Esophagus squamous epithelium (tissue), 5 donors: ENCODE data around the gene CRB2. TPM values are rescaled to one million over a fixed set of nuclear protein-coding genes. Genes with fewer than 3 reads are reported as not detected.
A peak's percentile ranks its signal among the peaks of the same experiment; 100 is the strongest.

Experiments
- DNase-seq: peaks from one replicate; lab custom pipeline; 2025; lab: John Stamatoyannopoulos, UW
- H3K27ac ChIP-seq, 4 donors: fragments of 200-600 bp; sonication (generic); one replicate each; pipeline ENCODE4 v1.5.1; 2016 to 2019; ENCODE audit warnings: mild to moderate bottlenecking in 1 of 4
- H3K27me3 ChIP-seq, 4 donors: fragments of 200-600 bp; sonication (generic); 1 replicate in 3 of 4; 2 replicates in 1 of 4; pipeline versions ENCODE4 v1.5.1 to v1.6.0; 2017 to 2021; ENCODE audit warnings: antibody characterized with exemption in 1 of 4
- H3K36me3 ChIP-seq, 3 donors: fragments of 200-600 bp; sonication (generic); one replicate each; pipeline ENCODE4 v1.5.1; 2016 to 2019
- H3K4me1 ChIP-seq, 3 donors: fragments of 200-600 bp; sonication (generic); one replicate each; pipeline ENCODE4 v1.5.1; 2017 to 2019
- H3K4me3 ChIP-seq, 4 donors: fragments of 200-600 bp; sonication (generic); 1 replicate in 3 of 4; 2 replicates in 1 of 4; pipeline ENCODE4 v1.5.1; 2016 to 2019; ENCODE audit warnings: mild to moderate bottlenecking in 2 of 4, moderate library complexity in 1 of 4
- H3K9me3 ChIP-seq, 3 donors: fragments of 200-600 bp; sonication (generic); one replicate each; pipeline ENCODE4 v1.5.1; 2016 to 2019
- POLR2A ChIP-seq, 4 donors: fragments of 450-650 bp; IDR thresholded peaks; one replicate each; pipeline ENCODE4 v1.6.1; 2017; ENCODE audit warnings: antibody characterized with exemption in 4 of 4, mild to moderate bottlenecking in 4 of 4, moderate library complexity in 3 of 4
- WGBS, 2 donors: methylation state at CpG; one replicate each; pipeline ENCODE4 v1.1.5; 2018; 5-methylcytosine and 5-hydroxymethylcytosine counted together
- intact Hi-C: fragments of 100-400 bp; cut with DNase I; formaldehyde crosslinking; loops from one replicate; pipeline ENCODE4 v1.15.0; 2022
- total RNA-seq, 4 donors: library from RNA; depleted of rRNA; stranded (reverse); fragments of >200 nt; gene quantifications; one replicate each; pipeline ENCODE4 v1.1.0, GENCODE V29; 2016
- TF ChIP-seq, protein P1 (sequence below), 6 experiments: fragments of 450-650 bp in 4 of 6; fragments of 200-600 bp in 2 of 6; sonication (generic) in 2 of 6; IDR thresholded peaks; one replicate each; pipeline ENCODE4 v1.5.1; 2016 to 2019; ENCODE audit warnings: antibody characterized with exemption in 6 of 6, mild to moderate bottlenecking in 4 of 6, moderate library complexity in 4 of 6
- donor health status: DM: yes; HTN: yes; CAD: no.

The CRB2 gene
- total RNA-seq, 4 donors from 2014 or later, result not detected

- Histone ChIP-seq H3K4me3 (no peak overlapping the region), H3K36me3 (no peaks in the 10 kb centered on the region), H3K27me3 (no peaks in the 10 kb centered on the region), H3K4me1 (peaks cover 0 to 50% (median 8%) of the 10 kb centered on the region in 3 donors), H3K27ac (peak overlapping the region in 2 of 4 donors; percentile 75 to 86), H3K9me3 (no peaks in the 10 kb centered on the region)
- intact Hi-C loops, result no loop called here
- no peak for DNase-seq
- TF ChIP-seq POLR2A (IDR thresholded peaks at IDR 0.05), result no peak
- TF ChIP-seq, protein P1, sequence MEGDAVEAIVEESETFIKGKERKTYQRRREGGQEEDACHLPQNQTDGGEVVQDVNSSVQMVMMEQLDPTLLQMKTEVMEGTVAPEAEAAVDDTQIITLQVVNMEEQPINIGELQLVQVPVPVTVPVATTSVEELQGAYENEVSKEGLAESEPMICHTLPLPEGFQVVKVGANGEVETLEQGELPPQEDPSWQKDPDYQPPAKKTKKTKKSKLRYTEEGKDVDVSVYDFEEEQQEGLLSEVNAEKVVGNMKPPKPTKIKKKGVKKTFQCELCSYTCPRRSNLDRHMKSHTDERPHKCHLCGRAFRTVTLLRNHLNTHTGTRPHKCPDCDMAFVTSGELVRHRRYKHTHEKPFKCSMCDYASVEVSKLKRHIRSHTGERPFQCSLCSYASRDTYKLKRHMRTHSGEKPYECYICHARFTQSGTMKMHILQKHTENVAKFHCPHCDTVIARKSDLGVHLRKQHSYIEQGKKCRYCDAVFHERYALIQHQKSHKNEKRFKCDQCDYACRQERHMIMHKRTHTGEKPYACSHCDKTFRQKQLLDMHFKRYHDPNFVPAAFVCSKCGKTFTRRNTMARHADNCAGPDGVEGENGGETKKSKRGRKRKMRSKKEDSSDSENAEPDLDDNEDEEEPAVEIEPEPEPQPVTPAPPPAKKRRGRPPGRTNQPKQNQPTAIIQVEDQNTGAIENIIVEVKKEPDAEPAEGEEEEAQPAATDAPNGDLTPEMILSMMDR (IDR thresholded peaks at IDR 0.05), result no peak
- 74 to 92% methylated on average over 6 of the region's 6 CpGs for WGBS, 2 donors
Measured at GRCh38 chr9:123314617-123315016, 41.4 kb upstream of the CRB2 start.

DNA sequence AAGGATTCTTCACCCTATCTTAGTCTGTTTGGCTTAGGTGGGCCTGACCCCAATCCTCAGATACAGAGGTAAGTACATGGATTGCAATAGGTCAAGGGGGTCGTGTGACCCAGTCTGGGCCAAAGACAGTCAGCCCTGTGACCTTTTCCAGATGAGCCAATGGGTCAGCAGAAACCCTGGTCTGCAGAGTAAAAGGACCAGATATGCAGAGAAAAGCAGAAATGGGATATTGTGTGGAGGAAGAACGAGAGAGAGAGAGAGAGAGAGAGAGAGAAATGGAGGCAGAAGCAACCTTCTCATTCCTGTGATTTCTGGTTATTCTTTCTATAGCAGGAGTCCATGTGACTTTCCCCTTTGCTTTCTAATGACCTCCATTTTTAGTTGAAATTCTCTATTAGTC is 40.4 kb upstream of the CRB2 start:
- 75 to 85% methylated on average over 1 to 2 of the region's 2 CpGs for WGBS, 2 donors
- peak overlapping the region in 3 of 4 donors; percentile 60 to 86 (median 75) for H3K27ac ChIP-seq
- DNase-seq, result no peak

GRCh38 chr9:123316053-123316718 is 39.8 kb upstream of the CRB2 start:
- WGBS, 2 donors, result 77 to 84% methylated on average over 7 of the region's 7 CpGs
- Histone ChIP-seq H3K27me3 (no peaks in the 10 kb centered on the region), H3K36me3 (no peaks in the 10 kb centered on the region), H3K27ac (peak overlapping the region in 3 of 4 donors; percentile 60 to 86 (median 75)), H3K4me1 (peaks cover 0 to 53% (median 8%) of the 10 kb centered on the region in 3 donors), H3K9me3 (no peaks in the 10 kb centered on the region), H3K4me3 (no peak overlapping the region)
- no peak for DNase-seq
- intact Hi-C loops, result no loop called here
- TF ChIP-seq, protein P1 (IDR thresholded peaks at IDR 0.05), result no peak
- TF ChIP-seq POLR2A (IDR thresholded peaks at IDR 0.05), result no peak

More for the DNA sequence above, 40.4 kb upstream of the CRB2 start:
- no peaks in the 10 kb centered on the region for H3K9me3 ChIP-seq
- peaks cover 0 to 53% (median 8%) of the 10 kb centered on the region in 3 donors for H3K4me1 ChIP-seq
- no peaks in the 10 kb centered on the region for H3K36me3 ChIP-seq
- H3K4me3 ChIP-seq, result no peak overlapping the region
- H3K27me3 ChIP-seq, result no peaks in the 10 kb centered on the region
- no peak for TF ChIP-seq POLR2A (IDR thresholded peaks at IDR 0.05)
- intact Hi-C loops, result no loop called here

GRCh38 chr9:123318202-123318601 is 37.8 kb upstream of the CRB2 start:
- Histone ChIP-seq H3K27ac (peak overlapping the region in 2 of 4 donors; percentile 62 to 68), H3K36me3 (no peaks in the 10 kb centered on the region), H3K4me1 (peaks cover 5 to 61% (median 8%) of the 10 kb centered on the region in 3 donors), H3K9me3 (no peaks in the 10 kb centered on the region), H3K4me3 (no peak overlapping the region), H3K27me3 (no peaks in the 10 kb centered on the region)
- TF ChIP-seq, protein P1 (IDR thresholded peaks at IDR 0.05), result no peak
- no peak for TF ChIP-seq POLR2A (IDR thresholded peaks at IDR 0.05)
- intact Hi-C loops, result no loop called here
- DNase-seq, result no peak
- 52 to 56% methylated on average over 5 to 7 of the region's 7 CpGs for WGBS, 2 donors

DNA sequence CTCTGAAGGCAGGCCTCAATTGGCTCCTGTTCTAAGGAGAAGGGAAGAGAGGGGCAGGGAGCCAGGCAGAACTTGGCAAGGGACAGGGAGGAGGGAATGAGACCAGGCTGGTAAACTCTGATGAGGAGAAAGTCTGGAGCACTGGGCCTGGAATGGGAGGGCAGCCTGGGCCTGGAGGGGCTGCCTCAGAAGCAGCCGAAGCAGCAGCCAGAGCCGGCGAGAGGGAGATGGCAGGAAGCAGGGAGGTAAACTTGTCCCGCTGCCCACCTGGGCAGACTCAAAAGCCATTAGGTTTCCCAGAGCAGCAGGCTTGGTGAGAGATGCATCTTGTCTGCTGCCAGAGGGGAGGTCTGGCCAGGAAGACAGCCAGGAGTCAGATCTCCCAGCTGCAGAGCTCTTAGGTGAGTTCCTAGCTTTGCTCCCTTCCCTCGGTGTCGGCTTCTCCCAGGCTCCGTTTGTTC is 37.0 kb upstream of the CRB2 start:
- Histone ChIP-seq H3K27me3 (no peaks in the 10 kb centered on the region), H3K27ac (peak overlapping the region in 2 of 4 donors; percentile 62 to 68), H3K4me3 (no peak overlapping the region), H3K9me3 (no peaks in the 10 kb centered on the region), H3K36me3 (no peaks in the 10 kb centered on the region), H3K4me1 (peaks cover 5 to 62% (median 8%) of the 10 kb centered on the region in 3 donors)
- TF ChIP-seq POLR2A (IDR thresholded peaks at IDR 0.05), result no peak
- TF ChIP-seq, protein P1 (IDR thresholded peaks at IDR 0.05), result no peak
- WGBS, 2 donors, result 32 to 51% methylated on average over 7 of the region's 7 CpGs
- intact Hi-C loops, result no loop called here
- DNase-seq, result no peak
